ENCODE data around the gene NHS.

DNA sequence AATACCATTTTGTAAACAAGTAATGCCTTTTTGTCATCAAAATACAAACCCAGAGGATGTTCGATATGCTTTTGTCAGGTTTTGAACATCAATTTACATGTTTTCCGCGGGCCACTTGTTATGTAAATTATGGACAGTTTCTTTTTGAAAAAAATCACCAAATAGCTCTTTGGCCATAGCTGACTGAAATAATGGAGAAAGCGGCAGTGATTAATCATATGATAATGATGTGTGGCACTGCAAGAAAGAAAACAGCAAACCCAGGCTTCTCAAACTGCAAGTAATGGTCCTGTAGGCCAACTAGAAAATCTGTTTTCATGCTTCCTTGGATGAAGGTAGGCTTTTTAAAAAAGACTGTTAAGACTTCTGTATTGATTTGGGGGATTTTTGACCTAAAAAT lies 346.7 kb downstream of the NHS start:
- TF ChIP-seq CTCF (IDR thresholded peaks at IDR 0.05), result no peak
- TF ChIP-seq POLR2A (IDR thresholded peaks at IDR 0.05), result no peak
